Mucosa of stomach (tissue), 1 donor: ENCODE data around the gene DCUN1D1.

Experiments
- H3K27me3 ChIP-seq: one replicate; pipeline ENCODE4 v1.7.0; 2013; ENCODE audit warnings: mild to moderate bottlenecking, low read length; ENCODE audit not compliant: control insufficient read depth, insufficient read depth
- H3K36me3 ChIP-seq: one replicate; pipeline ENCODE4 v1.7.0; 2013; ENCODE audit warnings: low read length; ENCODE audit not compliant: control insufficient read depth, insufficient read depth
- H3K4me1 ChIP-seq: one replicate; pipeline ENCODE4 v1.7.0; 2013; ENCODE audit warnings: mild to moderate bottlenecking, low read length; ENCODE audit not compliant: control insufficient read depth, insufficient read depth
- H3K4me3 ChIP-seq: one replicate; pipeline ENCODE4 v1.7.0; 2013; ENCODE audit warnings: low read length
- H3K9ac ChIP-seq: one replicate; pipeline ENCODE4 v1.7.0; 2013; ENCODE audit warnings: mild to moderate bottlenecking, low read length, moderate library complexity
- H3K9me3 ChIP-seq: one replicate; pipeline ENCODE4 v1.7.0; 2013; ENCODE audit warnings: mild to moderate bottlenecking, low read length, moderate library complexity; ENCODE audit not compliant: control insufficient read depth
- donor health status: Pancreatic carcinoma.

Gene DCUN1D1

GRCh38 chr3:182969853-182970252 lies 10.5 kb downstream of the DCUN1D1 start:
- Histone ChIP-seq H3K36me3 (no peaks in the 10 kb centered on the region), H3K9ac (no peak overlapping the region), H3K4me1 (no peaks in the 10 kb centered on the region), H3K9me3 (no peaks in the 10 kb centered on the region), H3K27me3 (no peaks in the 10 kb centered on the region), H3K4me3 (no peak overlapping the region)

GRCh38 chr3:182969277-182969676 lies 11.1 kb downstream of the DCUN1D1 start:
- no peaks in the 10 kb centered on the region for H3K27me3 ChIP-seq
- no peaks in the 10 kb centered on the region for H3K36me3 ChIP-seq
- no peak overlapping the region for H3K4me3 ChIP-seq
- no peak overlapping the region for H3K9ac ChIP-seq
- H3K9me3 ChIP-seq: no peaks in the 10 kb centered on the region
- no peaks in the 10 kb centered on the region for H3K4me1 ChIP-seq

- Histone ChIP-seq H3K4me3 (no peak overlapping the region), H3K9me3 (no peaks in the 10 kb centered on the region), H3K9ac (no peak overlapping the region), H3K27me3 (no peaks in the 10 kb centered on the region), H3K4me1 (peaks cover under 1% of the 10 kb centered on the region), H3K36me3 (no peaks in the 10 kb centered on the region)
These were observed 12.8 kb downstream of the DCUN1D1 start for GRCh38 chr3:182967218-182968204.

- no peaks in the 10 kb centered on the region for H3K36me3 ChIP-seq
- H3K4me3 ChIP-seq: no peak overlapping the region
- H3K4me1 ChIP-seq: peaks cover 4% of the 10 kb centered on the region
- no peaks in the 10 kb centered on the region for H3K9me3 ChIP-seq
- H3K27me3 ChIP-seq: no peaks in the 10 kb centered on the region
- H3K9ac ChIP-seq: no peak overlapping the region
These were observed 14.4 kb downstream of the DCUN1D1 start for GRCh38 chr3:182965861-182966366.

DNA sequence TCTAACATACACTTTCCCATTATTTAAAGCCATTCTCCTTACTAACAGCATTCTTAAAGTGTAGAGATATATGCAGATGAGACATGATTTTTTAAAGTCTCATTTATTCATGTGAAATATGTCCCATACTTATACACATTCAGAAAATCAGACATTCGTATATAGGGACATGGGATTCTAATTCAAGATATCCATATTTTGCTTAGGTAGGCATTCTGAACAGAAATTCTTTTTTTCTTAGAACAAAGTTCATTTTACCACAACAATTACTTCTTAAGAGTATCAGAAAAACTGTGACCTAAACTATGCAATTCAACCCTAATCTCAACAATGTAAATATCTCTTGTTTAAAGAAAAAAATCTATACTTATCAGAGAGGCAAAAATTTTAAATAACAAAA lies 16.2 kb downstream of the DCUN1D1 start:
- Histone ChIP-seq H3K9ac (no peak overlapping the region), H3K4me1 (peaks cover 4% of the 10 kb centered on the region), H3K9me3 (no peaks in the 10 kb centered on the region), H3K36me3 (no peaks in the 10 kb centered on the region), H3K4me3 (no peak overlapping the region), H3K27me3 (no peaks in the 10 kb centered on the region)

DNA sequence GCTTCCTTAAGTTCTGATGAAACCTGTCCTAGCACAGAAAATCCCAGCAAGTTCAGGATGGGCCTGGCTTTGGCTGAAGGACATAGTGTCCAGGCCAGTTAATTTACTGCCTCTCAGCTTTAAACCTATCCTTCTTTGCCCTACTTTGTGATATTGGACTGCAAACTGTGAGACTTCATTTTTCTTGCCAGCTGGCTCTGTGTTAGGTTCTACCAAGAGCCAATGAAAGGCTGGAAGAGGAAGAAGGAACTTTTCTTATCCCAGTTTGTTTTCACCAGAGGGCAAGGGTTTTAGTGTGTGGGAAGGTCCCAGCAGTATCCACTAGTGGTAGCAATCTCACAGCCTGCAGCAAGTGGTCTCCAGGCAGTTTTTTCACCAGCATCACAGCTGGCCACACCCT lies 18.2 kb downstream of the DCUN1D1 start:
- H3K9me3 ChIP-seq: no peaks in the 10 kb centered on the region
- no peak overlapping the region for H3K9ac ChIP-seq
- H3K36me3 ChIP-seq: no peaks in the 10 kb centered on the region
- peaks cover 4% of the 10 kb centered on the region for H3K4me1 ChIP-seq
- H3K4me3 ChIP-seq: no peak overlapping the region
- H3K27me3 ChIP-seq: no peaks in the 10 kb centered on the region

GRCh38 chr3:182959474-182960350 lies 20.6 kb downstream of the DCUN1D1 start:
- peaks cover 4% of the 10 kb centered on the region for H3K4me1 ChIP-seq
- H3K9me3 ChIP-seq: no peaks in the 10 kb centered on the region
- H3K36me3 ChIP-seq: no peaks in the 10 kb centered on the region
- no peak overlapping the region for H3K9ac ChIP-seq
- H3K27me3 ChIP-seq: no peaks in the 10 kb centered on the region
- H3K4me3 ChIP-seq: no peak overlapping the region

DNA sequence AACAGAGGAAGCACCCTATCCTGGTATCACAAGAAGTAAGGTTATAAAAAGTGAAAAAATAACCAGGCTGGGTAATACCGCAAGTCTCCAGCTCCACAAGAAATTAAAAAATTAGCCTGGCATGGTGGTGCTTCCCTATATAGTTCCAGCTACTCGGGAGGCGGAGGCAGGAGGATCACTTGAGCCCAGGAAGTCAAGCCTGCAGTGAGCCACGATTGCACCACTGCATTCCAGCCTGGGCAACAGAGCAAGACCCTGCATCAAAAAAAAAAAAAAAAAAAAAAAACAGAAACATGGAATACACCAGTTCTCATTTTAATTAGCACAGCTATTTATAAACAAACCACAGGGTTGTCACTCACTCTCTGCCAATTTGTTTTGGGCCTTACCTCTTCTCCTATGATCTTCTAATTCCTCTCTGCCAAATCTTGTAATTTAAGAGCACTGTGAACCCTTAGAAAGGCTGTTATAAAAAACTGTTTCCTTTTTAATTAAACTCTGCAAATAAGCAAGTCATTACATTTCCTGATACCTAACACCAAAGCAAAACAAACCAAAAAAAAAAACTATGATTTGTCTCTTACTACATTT lies 22.6 kb downstream of the DCUN1D1 start:
- H3K4me1 ChIP-seq: peaks cover 4% of the 10 kb centered on the region
- H3K4me3 ChIP-seq: no peak overlapping the region
- H3K27me3 ChIP-seq: no peaks in the 10 kb centered on the region
- H3K9ac ChIP-seq: no peak overlapping the region
- H3K9me3 ChIP-seq: no peaks in the 10 kb centered on the region
- no peaks in the 10 kb centered on the region for H3K36me3 ChIP-seq

DNA sequence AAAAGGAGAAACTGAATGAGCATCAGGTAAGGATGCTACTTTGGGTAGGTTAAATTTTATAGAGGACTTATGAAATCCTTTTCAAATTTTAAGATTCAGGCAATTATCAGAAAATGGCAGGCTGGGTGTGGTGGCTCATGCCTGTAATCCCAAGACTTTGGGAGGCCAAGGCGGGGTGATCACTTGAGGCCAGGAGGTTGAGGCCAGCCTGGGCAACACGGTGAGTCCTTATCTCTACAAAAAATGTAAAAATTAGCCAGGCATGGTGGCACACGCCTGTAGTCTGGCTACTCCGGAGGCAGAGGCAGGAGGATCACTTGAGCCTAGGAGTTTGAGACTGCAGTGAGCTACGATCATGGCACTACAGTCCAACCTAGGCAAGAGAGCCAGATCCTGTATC lies 23.1 kb downstream of the DCUN1D1 start:
- Histone ChIP-seq H3K9me3 (no peaks in the 10 kb centered on the region), H3K4me1 (peaks cover under 1% of the 10 kb centered on the region), H3K27me3 (no peaks in the 10 kb centered on the region), H3K9ac (no peak overlapping the region), H3K36me3 (no peaks in the 10 kb centered on the region), H3K4me3 (no peak overlapping the region)

GRCh38 chr3:182954553-182955235 lies 25.6 kb downstream of the DCUN1D1 start:
- Histone ChIP-seq H3K4me1 (no peaks in the 10 kb centered on the region), H3K4me3 (no peak overlapping the region), H3K36me3 (no peaks in the 10 kb centered on the region), H3K9me3 (no peaks in the 10 kb centered on the region), H3K27me3 (no peaks in the 10 kb centered on the region), H3K9ac (no peak overlapping the region)

- no peaks in the 10 kb centered on the region for H3K9me3 ChIP-seq
- peaks cover 3% of the 10 kb centered on the region for H3K36me3 ChIP-seq
- no peak overlapping the region for H3K4me3 ChIP-seq
- no peak overlapping the region for H3K9ac ChIP-seq
- no peaks in the 10 kb centered on the region for H3K4me1 ChIP-seq
- no peaks in the 10 kb centered on the region for H3K27me3 ChIP-seq
These were observed 30.6 kb downstream of the DCUN1D1 start for GRCh38 chr3:182949688-182950087.
